Fibroblast of villous mesenchyme (primary cell): Measurements from ENCODE around the gene USP12. TPM values are rescaled to one million over a fixed set of nuclear protein-coding genes. Genes with fewer than 3 reads are reported as not detected.

ENCODE experiments used
- DNase-seq: peaks from one replicate; pipeline ENCODE4 v3.0.0-alpha.2; 2010; ENCODE audit warnings: low read depth
- H3K4me3 ChIP-seq: 2 replicates; pipeline ENCODE4 v1.5.1; 2011; ENCODE audit warnings: low read depth, mild to moderate bottlenecking, low read length
- CTCF ChIP-seq: IDR thresholded peaks from 2 replicates; pipeline ENCODE4 v1.5.1; 2012; ENCODE audit warnings: low read depth, mild to moderate bottlenecking, low read length; ENCODE audit not compliant: insufficient read depth
- total RNA-seq: library from RNA; depleted of rRNA; stranded (reverse); fragments of >200 nt; gene quantifications from 2 replicates; pipeline ENCODE4 v1.2.3, GENCODE V29; 2012

The USP12 gene
- total RNA-seq, 1 donor = 19.0 TPM

GRCh38 chr13:27034678-27035111, 136.9 kb downstream of the USP12 start:
- no peak overlapping the region for H3K4me3 ChIP-seq
- no peak for TF ChIP-seq CTCF
- DNase-seq = no peak

- no peak for DNase-seq
- no peak overlapping the region for H3K4me3 ChIP-seq
- no peak for TF ChIP-seq CTCF
Measured at GRCh38 chr13:27028683-27029480, 142.7 kb downstream of the USP12 start.

GRCh38 chr13:27027086-27027667, 144.4 kb downstream of the USP12 start:
- TF ChIP-seq CTCF = no peak

GRCh38 chr13:27026396-27026795, 145.2 kb downstream of the USP12 start:
- H3K4me3 ChIP-seq = no peak overlapping the region
- TF ChIP-seq CTCF = no peak
- DNase-seq = no peak

More at GRCh38 chr13:27027086-27027667, 144.4 kb downstream of the USP12 start:
- no peak overlapping the region for H3K4me3 ChIP-seq
- no peak for DNase-seq

GRCh38 chr13:27024776-27025492, 146.7 kb downstream of the USP12 start:
- H3K4me3 ChIP-seq = no peak overlapping the region
- no peak for TF ChIP-seq CTCF
- no peak for DNase-seq

- TF ChIP-seq CTCF = no peak
- peak; percentile 25 for DNase-seq
- no peak overlapping the region for H3K4me3 ChIP-seq
Measured at GRCh38 chr13:27024074-27024461, 147.5 kb downstream of the USP12 start.
